ENCODE measurements around the gene HECW1. TPM values are rescaled to one million over a fixed set of nuclear protein-coding genes. Genes with fewer than 3 reads are reported as not detected.

HECW1 gene
- total and polyA plus RNA-seq, 4 donors, result 0.05 TPM; not detected in 3

DNA sequence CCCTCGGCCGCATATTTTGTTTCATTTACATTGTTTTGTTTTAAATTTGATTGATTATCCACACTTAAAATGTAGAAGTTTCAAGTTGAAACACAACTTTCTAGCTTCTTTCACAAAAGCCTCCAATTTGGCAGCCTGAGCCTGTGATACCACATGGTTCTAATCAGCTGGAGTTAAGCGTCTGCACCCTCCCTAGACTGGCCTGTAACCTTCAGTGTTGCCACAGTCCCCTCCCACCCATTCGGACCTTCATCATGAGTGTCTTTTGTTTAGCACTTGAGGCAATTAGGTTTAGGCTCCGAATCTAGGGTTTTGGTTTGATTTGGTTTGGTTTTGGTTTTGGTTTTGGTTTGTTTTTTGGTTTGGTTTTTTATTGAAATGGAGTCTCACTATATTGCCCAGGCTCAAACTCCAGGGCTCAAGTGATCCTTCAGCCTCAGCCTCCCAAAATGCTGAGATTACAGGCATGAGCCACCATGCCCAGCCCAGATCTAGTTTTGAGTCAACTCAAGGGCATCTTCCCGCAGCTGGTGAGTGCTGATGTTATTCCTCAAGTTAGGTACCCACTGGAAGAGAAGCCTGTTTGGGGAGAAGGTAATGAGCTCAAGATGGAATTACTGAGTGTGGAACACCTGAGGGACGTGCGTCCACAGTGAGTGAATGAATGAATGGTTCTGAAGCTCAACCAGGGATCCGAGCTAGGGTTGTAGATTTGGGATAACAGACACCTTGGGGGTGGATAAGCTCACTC is 201.4 kb downstream of the HECW1 start:
- H3K27me3 ChIP-seq (ENCODE audit: control insufficient read depth in 4 of 4, insufficient read depth in 4 of 4, low read length in 3 of 4), result no peaks in the 10 kb centered on the region
- H3K9ac ChIP-seq (ENCODE audit: low read depth in 1 of 2, low read length in 2 of 2), result no peak overlapping the region
- DNase-seq (ENCODE audit: low spot score), result no peak
- H3K9me3 ChIP-seq (ENCODE audit: control insufficient read depth in 4 of 4, low read length in 3 of 4), result no peaks in the 10 kb centered on the region
- TF ChIP-seq, protein P1, sequence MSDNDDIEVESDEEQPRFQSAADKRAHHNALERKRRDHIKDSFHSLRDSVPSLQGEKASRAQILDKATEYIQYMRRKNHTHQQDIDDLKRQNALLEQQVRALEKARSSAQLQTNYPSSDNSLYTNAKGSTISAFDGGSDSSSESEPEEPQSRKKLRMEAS (IDR thresholded peaks at IDR 0.05), result no peak
- TF ChIP-seq SP1 (IDR thresholded peaks at IDR 0.05) (no peak), HNF4G (IDR thresholded peaks at IDR 0.05) (no peak), JUND (IDR thresholded peaks at IDR 0.05) (no peak), EGR1 (IDR thresholded peaks at IDR 0.05; ENCODE audit: low read depth in 2 of 2) (no peak), FOXA1 (IDR thresholded peaks at IDR 0.05) (no peak), RXRA (IDR thresholded peaks at IDR 0.05) (no peak)
- TF ChIP-seq, protein P2, sequence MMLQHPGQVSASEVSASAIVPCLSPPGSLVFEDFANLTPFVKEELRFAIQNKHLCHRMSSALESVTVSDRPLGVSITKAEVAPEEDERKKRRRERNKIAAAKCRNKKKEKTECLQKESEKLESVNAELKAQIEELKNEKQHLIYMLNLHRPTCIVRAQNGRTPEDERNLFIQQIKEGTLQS (IDR thresholded peaks at IDR 0.05), result no peak
- TF ChIP-seq, protein P3, sequence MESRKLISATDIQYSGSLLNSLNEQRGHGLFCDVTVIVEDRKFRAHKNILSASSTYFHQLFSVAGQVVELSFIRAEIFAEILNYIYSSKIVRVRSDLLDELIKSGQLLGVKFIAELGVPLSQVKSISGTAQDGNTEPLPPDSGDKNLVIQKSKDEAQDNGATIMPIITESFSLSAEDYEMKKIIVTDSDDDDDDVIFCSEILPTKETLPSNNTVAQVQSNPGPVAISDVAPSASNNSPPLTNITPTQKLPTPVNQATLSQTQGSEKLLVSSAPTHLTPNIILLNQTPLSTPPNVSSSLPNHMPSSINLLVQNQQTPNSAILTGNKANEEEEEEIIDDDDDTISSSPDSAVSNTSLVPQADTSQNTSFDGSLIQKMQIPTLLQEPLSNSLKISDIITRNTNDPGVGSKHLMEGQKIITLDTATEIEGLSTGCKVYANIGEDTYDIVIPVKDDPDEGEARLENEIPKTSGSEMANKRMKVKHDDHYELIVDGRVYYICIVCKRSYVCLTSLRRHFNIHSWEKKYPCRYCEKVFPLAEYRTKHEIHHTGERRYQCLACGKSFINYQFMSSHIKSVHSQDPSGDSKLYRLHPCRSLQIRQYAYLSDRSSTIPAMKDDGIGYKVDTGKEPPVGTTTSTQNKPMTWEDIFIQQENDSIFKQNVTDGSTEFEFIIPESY (IDR thresholded peaks at IDR 0.05), result no peak
- TF ChIP-seq, protein P4, sequence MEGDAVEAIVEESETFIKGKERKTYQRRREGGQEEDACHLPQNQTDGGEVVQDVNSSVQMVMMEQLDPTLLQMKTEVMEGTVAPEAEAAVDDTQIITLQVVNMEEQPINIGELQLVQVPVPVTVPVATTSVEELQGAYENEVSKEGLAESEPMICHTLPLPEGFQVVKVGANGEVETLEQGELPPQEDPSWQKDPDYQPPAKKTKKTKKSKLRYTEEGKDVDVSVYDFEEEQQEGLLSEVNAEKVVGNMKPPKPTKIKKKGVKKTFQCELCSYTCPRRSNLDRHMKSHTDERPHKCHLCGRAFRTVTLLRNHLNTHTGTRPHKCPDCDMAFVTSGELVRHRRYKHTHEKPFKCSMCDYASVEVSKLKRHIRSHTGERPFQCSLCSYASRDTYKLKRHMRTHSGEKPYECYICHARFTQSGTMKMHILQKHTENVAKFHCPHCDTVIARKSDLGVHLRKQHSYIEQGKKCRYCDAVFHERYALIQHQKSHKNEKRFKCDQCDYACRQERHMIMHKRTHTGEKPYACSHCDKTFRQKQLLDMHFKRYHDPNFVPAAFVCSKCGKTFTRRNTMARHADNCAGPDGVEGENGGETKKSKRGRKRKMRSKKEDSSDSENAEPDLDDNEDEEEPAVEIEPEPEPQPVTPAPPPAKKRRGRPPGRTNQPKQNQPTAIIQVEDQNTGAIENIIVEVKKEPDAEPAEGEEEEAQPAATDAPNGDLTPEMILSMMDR (IDR thresholded peaks at IDR 0.05; ENCODE audit: low read depth, low read length, missing input control), result no peak
- TF ChIP-seq, protein P5, sequence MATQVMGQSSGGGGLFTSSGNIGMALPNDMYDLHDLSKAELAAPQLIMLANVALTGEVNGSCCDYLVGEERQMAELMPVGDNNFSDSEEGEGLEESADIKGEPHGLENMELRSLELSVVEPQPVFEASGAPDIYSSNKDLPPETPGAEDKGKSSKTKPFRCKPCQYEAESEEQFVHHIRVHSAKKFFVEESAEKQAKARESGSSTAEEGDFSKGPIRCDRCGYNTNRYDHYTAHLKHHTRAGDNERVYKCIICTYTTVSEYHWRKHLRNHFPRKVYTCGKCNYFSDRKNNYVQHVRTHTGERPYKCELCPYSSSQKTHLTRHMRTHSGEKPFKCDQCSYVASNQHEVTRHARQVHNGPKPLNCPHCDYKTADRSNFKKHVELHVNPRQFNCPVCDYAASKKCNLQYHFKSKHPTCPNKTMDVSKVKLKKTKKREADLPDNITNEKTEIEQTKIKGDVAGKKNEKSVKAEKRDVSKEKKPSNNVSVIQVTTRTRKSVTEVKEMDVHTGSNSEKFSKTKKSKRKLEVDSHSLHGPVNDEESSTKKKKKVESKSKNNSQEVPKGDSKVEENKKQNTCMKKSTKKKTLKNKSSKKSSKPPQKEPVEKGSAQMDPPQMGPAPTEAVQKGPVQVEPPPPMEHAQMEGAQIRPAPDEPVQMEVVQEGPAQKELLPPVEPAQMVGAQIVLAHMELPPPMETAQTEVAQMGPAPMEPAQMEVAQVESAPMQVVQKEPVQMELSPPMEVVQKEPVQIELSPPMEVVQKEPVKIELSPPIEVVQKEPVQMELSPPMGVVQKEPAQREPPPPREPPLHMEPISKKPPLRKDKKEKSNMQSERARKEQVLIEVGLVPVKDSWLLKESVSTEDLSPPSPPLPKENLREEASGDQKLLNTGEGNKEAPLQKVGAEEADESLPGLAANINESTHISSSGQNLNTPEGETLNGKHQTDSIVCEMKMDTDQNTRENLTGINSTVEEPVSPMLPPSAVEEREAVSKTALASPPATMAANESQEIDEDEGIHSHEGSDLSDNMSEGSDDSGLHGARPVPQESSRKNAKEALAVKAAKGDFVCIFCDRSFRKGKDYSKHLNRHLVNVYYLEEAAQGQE (IDR thresholded peaks at IDR 0.05), result no peak
- 65% methylated on average over 9 of the region's 9 CpGs for WGBS
- no peak overlapping the region for H3K27ac ChIP-seq (ENCODE audit: low read depth in 1 of 2, low read length in 2 of 2)
- no peaks in the 10 kb centered on the region for H3K36me3 ChIP-seq (ENCODE audit: control insufficient read depth in 4 of 4, insufficient read depth in 3 of 4, low read depth in 1 of 4, low read length in 3 of 4)
- no peak overlapping the region for H3K4me3 ChIP-seq (ENCODE audit: low read depth in 1 of 3, low read length in 3 of 3)
- no peaks in the 10 kb centered on the region for H3K4me1 ChIP-seq (ENCODE audit: control insufficient read depth in 4 of 4, insufficient read depth in 4 of 4, low read length in 3 of 4)

DNA sequence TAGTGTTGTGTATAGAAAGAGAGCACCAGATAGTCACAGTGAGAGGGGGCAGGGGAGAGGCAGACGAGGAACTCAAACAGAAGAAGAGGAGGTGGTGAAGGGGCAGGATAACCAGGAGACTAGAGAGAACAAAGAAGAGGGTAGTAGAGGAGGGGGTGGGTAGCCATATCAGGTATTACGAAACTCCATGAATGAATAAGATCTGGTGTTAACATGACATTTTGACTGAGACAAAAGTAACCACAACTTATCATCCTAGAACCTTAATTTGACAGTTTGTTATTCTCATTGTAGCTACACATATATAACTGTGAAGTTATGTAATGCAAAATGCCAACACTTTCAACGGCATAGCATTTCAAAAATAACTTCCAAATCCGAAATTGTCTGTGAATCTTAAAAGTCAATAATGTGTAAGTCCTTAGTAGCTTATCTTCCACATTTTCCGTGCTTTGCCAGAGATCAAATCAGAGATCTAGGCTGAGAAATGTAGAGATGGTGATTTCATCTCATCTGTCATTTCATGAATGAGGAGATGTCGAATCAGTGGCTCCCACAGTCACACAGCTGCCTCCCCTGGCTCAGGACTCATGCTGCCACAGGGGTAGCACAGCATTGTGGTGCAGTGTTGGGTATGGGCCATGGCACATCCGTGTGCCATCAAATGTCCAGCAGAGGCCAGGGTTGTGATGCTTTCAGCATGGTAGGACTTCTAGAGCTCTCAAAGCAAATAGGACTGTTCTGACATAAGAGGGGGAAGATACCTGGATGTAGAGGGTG is 202.1 kb downstream of the HECW1 start:
- Histone ChIP-seq H3K9ac (ENCODE audit: low read depth in 1 of 2, low read length in 2 of 2) (no peak overlapping the region), H3K4me1 (ENCODE audit: control insufficient read depth in 4 of 4, insufficient read depth in 4 of 4, low read length in 3 of 4) (no peaks in the 10 kb centered on the region), H3K9me3 (ENCODE audit: control insufficient read depth in 4 of 4, low read length in 3 of 4) (no peaks in the 10 kb centered on the region), H3K27me3 (ENCODE audit: control insufficient read depth in 4 of 4, insufficient read depth in 4 of 4, low read length in 3 of 4) (no peaks in the 10 kb centered on the region), H3K27ac (ENCODE audit: low read depth in 1 of 2, low read length in 2 of 2) (no peak overlapping the region), H3K4me3 (ENCODE audit: low read depth in 1 of 3, low read length in 3 of 3) (no peak overlapping the region), H3K36me3 (ENCODE audit: control insufficient read depth in 4 of 4, insufficient read depth in 3 of 4, low read depth in 1 of 4, low read length in 3 of 4) (no peaks in the 10 kb centered on the region)
- no peak for DNase-seq (ENCODE audit: low spot score)
- 70% methylated on average over 7 of the region's 7 CpGs for WGBS
- TF ChIP-seq JUND (IDR thresholded peaks at IDR 0.05) (no peak), GABPA (IDR thresholded peaks at IDR 0.05 in 1 of 2, conservative IDR thresholded peaks at IDR 0.05 in 1 of 2) (no peak), YY1 (IDR thresholded peaks at IDR 0.05) (no peak), EGR1 (IDR thresholded peaks at IDR 0.05; ENCODE audit: low read depth in 2 of 2) (no peak), SP1 (IDR thresholded peaks at IDR 0.05) (no peak), FOXA2 (IDR thresholded peaks at IDR 0.05) (no peak)
- TF ChIP-seq, protein P3 (IDR thresholded peaks at IDR 0.05), result no peak
- TF ChIP-seq, protein P2 (IDR thresholded peaks at IDR 0.05), result no peak
